SK-N-SH (cell line): ENCODE results near the gene AGGF1. TPM values are rescaled to one million over a fixed set of nuclear protein-coding genes. Genes with fewer than 3 reads are reported as not detected.

ENCODE experiments used
- CTCF ChIA-PET: fragments of 300-600, 350-600 bp; formaldehyde crosslinking; extraction: SDS; loops from one replicate; lab custom pipeline; 2021; lab: Yijun Ruan, JAX
- POLR2A ChIA-PET: fragments of 350-600 bp; sonication (Branson Sonifier 250); formaldehyde crosslinking; extraction: SDS; loops from one replicate; lab custom pipeline; 2020; ENCODE audit warnings: antibody characterized with exemption, inconsistent platforms; lab: Yijun Ruan, JAX
- DNase-seq: peaks from one replicate; pipeline ENCODE4 v3.0.0; 2012
- H2AFZ ChIP-seq: fragments of 200-600 bp; sonication (generic); 2 replicates; pipeline ENCODE4 v1.8.1; 2016; ENCODE audit warnings: antibody characterized with exemption, mild to moderate bottlenecking, low read depth
- H3F3A ChIP-seq: fragments of 200-600 bp; sonication (generic); replicated peaks from 2 replicates; pipeline ENCODE3; 2016; ENCODE audit warnings: antibody characterized with exemption, mild to moderate bottlenecking; ENCODE audit not compliant: insufficient read depth
- H3K27ac ChIP-seq, 2 experiments: fragments of 200-500 bp in 1 of 2; fragments of 200-600 bp in 1 of 2; sonication (Bioruptor generic) in 1 of 2; sonication (generic), shearing (Covaris generic) in 1 of 2; 2 replicates each; pipeline versions ENCODE4 v1.5.1 to v1.6.1; 2014 to 2016; ENCODE audit warnings: low read depth in 2 of 2, inconsistent platforms in 1 of 2, low read length in 1 of 2, mild to moderate bottlenecking in 1 of 2, mixed read lengths in 1 of 2
- H3K27me3 ChIP-seq: fragments of 200-600 bp; sonication (generic), shearing (Covaris generic); 2 replicates; pipeline ENCODE4 v1.6.1; 2016; ENCODE audit warnings: mixed run types; ENCODE audit not compliant: insufficient read depth
- H3K36me3 ChIP-seq, 2 experiments: fragments of 200-500 bp in 1 of 2; fragments of 200-600 bp in 1 of 2; sonication (Bioruptor generic) in 1 of 2; sonication (generic) in 1 of 2; replicated peaks in 1 of 2; 2 replicates each; pipeline versions ENCODE3 to v1.5.1; 2014 to 2016; ENCODE audit warnings: low read length in 1 of 2, mild to moderate bottlenecking in 1 of 2; ENCODE audit not compliant: insufficient read depth in 2 of 2, control insufficient read depth in 1 of 2
- H3K4me1 ChIP-seq, 2 experiments: fragments of 200-500 bp in 1 of 2; fragments of 200-600 bp in 1 of 2; sonication (Bioruptor generic) in 1 of 2; sonication (generic), shearing (Covaris generic) in 1 of 2; 2 replicates each; pipeline versions ENCODE4 v1.5.1 to v1.6.1; 2014 to 2016; ENCODE audit warnings: low read depth in 1 of 2, low read length in 1 of 2, mixed run types in 1 of 2; ENCODE audit not compliant: insufficient read depth in 2 of 2, control insufficient read depth in 1 of 2
- H3K4me2 ChIP-seq: fragments of 200-600 bp; sonication (generic), shearing (Covaris generic); 2 replicates; pipeline ENCODE4 v1.6.1; 2017; ENCODE audit warnings: mixed run types
- H3K4me3 ChIP-seq, 2 experiments: fragments of 200-500 bp in 1 of 2; fragments of 200-600 bp in 1 of 2; sonication (Bioruptor generic) in 1 of 2; sonication (generic), shearing (Covaris generic) in 1 of 2; 2 replicates each; pipeline versions ENCODE4 v1.5.1 to v1.8.1; 2014 to 2016; ENCODE audit warnings: low read depth in 2 of 2, inconsistent platforms in 1 of 2, low read length in 1 of 2, mild to moderate bottlenecking in 1 of 2, mixed read lengths in 1 of 2, moderate library complexity in 1 of 2
- H3K79me2 ChIP-seq: fragments of 200-600 bp; sonication (generic); 2 replicates; pipeline ENCODE4 v1.8.1; 2017; ENCODE audit warnings: mild to moderate bottlenecking; ENCODE audit not compliant: insufficient read depth
- H3K9ac ChIP-seq: fragments of 200-600 bp; sonication (generic); 2 replicates; pipeline ENCODE4 v1.6.1; 2017; ENCODE audit warnings: mixed run types
- H3K9me2 ChIP-seq: fragments of 200-600 bp; sonication (generic); 2 replicates; pipeline ENCODE4 v1.6.1; 2017; ENCODE audit warnings: mixed run types
- H3K9me3 ChIP-seq: fragments of 200-600 bp; sonication (generic); 2 replicates; pipeline ENCODE4 v1.6.1; 2017; ENCODE audit warnings: mixed run types, mild to moderate bottlenecking, moderate library complexity
- H4K20me1 ChIP-seq: fragments of 200-600 bp; sonication (generic); 2 replicates; pipeline ENCODE4 v1.6.1; 2017; ENCODE audit warnings: mild to moderate bottlenecking, mixed run types; ENCODE audit not compliant: insufficient read depth
- CHD2 ChIP-seq: fragments of 150-350 bp; IDR thresholded peaks from 2 replicates; pipeline ENCODE4 v1.6.1; 2018; ENCODE audit warnings: low read length; ENCODE audit not compliant: partially characterized antibody
- ELF1 ChIP-seq: IDR thresholded peaks from 2 replicates; pipeline ENCODE4 v1.4.0; 2012
- EP300 ChIP-seq, 2 experiments: IDR thresholded peaks; 2 replicates each; pipeline versions ENCODE4 v1.4.0 to v1.6.1; 2012; ENCODE audit warnings: borderline replicate concordance in 1 of 2, low read depth in 1 of 2, low read length in 1 of 2
- EZH2phosphoT487 ChIP-seq: fragments of 200-600 bp; sonication (generic); IDR thresholded peaks from 2 replicates; pipeline ENCODE4 v1.6.1; 2017; ENCODE audit warnings: low read depth, mixed run types, mild to moderate bottlenecking, antibody characterized with exemption, moderate library complexity, borderline replicate concordance
- FOXM1 ChIP-seq: IDR thresholded peaks from 2 replicates; pipeline ENCODE4 v1.4.0; 2012; ENCODE audit warnings: low read depth, mild to moderate bottlenecking
- GATA2 ChIP-seq: sonication (generic); formaldehyde crosslinking; IDR thresholded peaks from 2 replicates; pipeline ENCODE4 v1.5.0; 2020; ENCODE audit warnings: mild to moderate bottlenecking, missing genetic modification reagents
- MEF2A ChIP-seq: IDR thresholded peaks from 2 replicates; pipeline ENCODE4 v1.4.0; 2012; ENCODE audit warnings: low read depth, borderline replicate concordance
- MXI1 ChIP-seq: IDR thresholded peaks from 2 replicates; pipeline ENCODE4 v1.6.1; 2012; ENCODE audit warnings: mild to moderate bottlenecking, low read depth, low read length, improper control_type of control experiment
- NRF1 ChIP-seq: IDR thresholded peaks from 2 replicates; pipeline ENCODE4 v1.6.1; 2012; ENCODE audit warnings: low read depth, mild to moderate bottlenecking, low read length
- RAD21 ChIP-seq: IDR thresholded peaks from 2 replicates; pipeline ENCODE4 v1.6.1; 2012; ENCODE audit warnings: mild to moderate bottlenecking, low read length
- RFX5 ChIP-seq: IDR thresholded peaks from 2 replicates; pipeline ENCODE4 v1.6.1; 2012; ENCODE audit warnings: mild to moderate bottlenecking, improper control_type of control experiment, low read length
- SIN3A ChIP-seq: IDR thresholded peaks from 2 replicates; pipeline ENCODE4 v1.6.1; 2012; ENCODE audit warnings: low read depth, mild to moderate bottlenecking, low read length, moderate library complexity, borderline replicate concordance
- SMC3 ChIP-seq: IDR thresholded peaks from 2 replicates; pipeline ENCODE4 v1.6.1; 2012; ENCODE audit warnings: low read depth, low read length, improper control_type of control experiment
- TEAD4 ChIP-seq: IDR thresholded peaks from 2 replicates; pipeline ENCODE4 v1.4.0; 2012; ENCODE audit warnings: mild to moderate bottlenecking, borderline replicate concordance; ENCODE audit not compliant: insufficient read depth
- WGBS: methylation state at CpG from one replicate; pipeline ENCODE4 v1.1.6; 2017; ENCODE audit warnings: low lambda C conversion rate; 5-methylcytosine and 5-hydroxymethylcytosine counted together
- polyA plus RNA-seq, 3 experiments: library from polyadenylated mRNA; depleted of rRNA; stranded (reverse); fragments of >200 nt; gene quantifications; 2 replicates each; pipeline ENCODE4 v1.2.3, GENCODE V29; 2012
- TF ChIP-seq, protein P1 (sequence below): IDR thresholded peaks from 2 replicates; pipeline ENCODE4 v1.4.0; 2012; ENCODE audit warnings: low read depth, borderline replicate concordance
- TF ChIP-seq, protein P2 (sequence below): IDR thresholded peaks from 2 replicates; pipeline ENCODE4 v1.6.1; 2012; ENCODE audit warnings: mild to moderate bottlenecking, low read depth, low read length, moderate library complexity
- TF ChIP-seq, protein P3 (sequence below): fragments of 200-600 bp; sonication (generic); IDR thresholded peaks from 2 replicates; pipeline ENCODE4 v1.6.1; 2017; ENCODE audit warnings: antibody characterized with exemption, mild to moderate bottlenecking, moderate library complexity
- TF ChIP-seq, protein P4 (sequence below): IDR thresholded peaks from 2 replicates; pipeline ENCODE4; 2012

Gene AGGF1
- polyA plus RNA-seq, 1 of the 3 experiments (the other 2 are of a cell fraction), result 9.8 TPM

DNA sequence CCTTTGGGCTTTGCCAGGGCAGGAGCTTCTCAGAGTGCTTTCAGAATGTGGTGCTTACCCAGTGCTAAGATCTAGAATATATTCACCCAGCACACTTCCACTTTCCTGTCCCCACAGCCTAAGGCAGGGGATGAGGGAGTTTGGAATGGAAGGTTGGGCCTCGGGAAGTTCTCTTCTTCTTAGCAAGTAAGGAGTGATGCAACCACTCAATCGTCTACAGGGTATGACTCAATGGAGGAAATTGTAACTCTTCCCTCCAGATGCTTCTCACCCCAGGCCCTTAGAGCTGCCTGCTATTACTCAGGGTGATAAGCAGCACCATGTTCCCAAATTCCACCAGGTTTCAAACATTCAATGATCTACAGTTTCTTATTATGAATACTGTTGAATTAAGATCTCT is 30.8 kb upstream of the AGGF1 start:
- no peak overlapping the region for H3K27ac ChIP-seq
- H3K36me3 ChIP-seq, result no peaks in the 10 kb centered on the region
- H3K4me2 ChIP-seq, result no peak overlapping the region
- H3K4me1 ChIP-seq, result no peaks in the 10 kb centered on the region
- H3K27me3 ChIP-seq, result no peaks in the 10 kb centered on the region; the same call in 1 of the 2 replicates
- ChIA-PET POLR2A (no interaction called here), CTCF (no interaction called here)
- no peak for DNase-seq
- no peaks in the 10 kb centered on the region for H3F3A ChIP-seq
- no peak overlapping the region for H2AFZ ChIP-seq
- no peaks in the 10 kb centered on the region for H3K9me3 ChIP-seq
- WGBS, result 12% methylated on average over 2 of the region's 2 CpGs
- H4K20me1 ChIP-seq, result no peaks in the 10 kb centered on the region
- no peak for TF ChIP-seq NRF1
- TF ChIP-seq MEF2A, result no peak
- TF ChIP-seq FOXM1, result no peak
- TF ChIP-seq RAD21, result no peak
- TF ChIP-seq, protein P1, sequence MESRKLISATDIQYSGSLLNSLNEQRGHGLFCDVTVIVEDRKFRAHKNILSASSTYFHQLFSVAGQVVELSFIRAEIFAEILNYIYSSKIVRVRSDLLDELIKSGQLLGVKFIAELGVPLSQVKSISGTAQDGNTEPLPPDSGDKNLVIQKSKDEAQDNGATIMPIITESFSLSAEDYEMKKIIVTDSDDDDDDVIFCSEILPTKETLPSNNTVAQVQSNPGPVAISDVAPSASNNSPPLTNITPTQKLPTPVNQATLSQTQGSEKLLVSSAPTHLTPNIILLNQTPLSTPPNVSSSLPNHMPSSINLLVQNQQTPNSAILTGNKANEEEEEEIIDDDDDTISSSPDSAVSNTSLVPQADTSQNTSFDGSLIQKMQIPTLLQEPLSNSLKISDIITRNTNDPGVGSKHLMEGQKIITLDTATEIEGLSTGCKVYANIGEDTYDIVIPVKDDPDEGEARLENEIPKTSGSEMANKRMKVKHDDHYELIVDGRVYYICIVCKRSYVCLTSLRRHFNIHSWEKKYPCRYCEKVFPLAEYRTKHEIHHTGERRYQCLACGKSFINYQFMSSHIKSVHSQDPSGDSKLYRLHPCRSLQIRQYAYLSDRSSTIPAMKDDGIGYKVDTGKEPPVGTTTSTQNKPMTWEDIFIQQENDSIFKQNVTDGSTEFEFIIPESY, result no peak
- TF ChIP-seq SIN3A, result no peak
- no peak for TF ChIP-seq MXI1
- TF ChIP-seq EZH2phosphoT487, result no peak
- no peak for TF ChIP-seq ELF1
- TF ChIP-seq, protein P2, sequence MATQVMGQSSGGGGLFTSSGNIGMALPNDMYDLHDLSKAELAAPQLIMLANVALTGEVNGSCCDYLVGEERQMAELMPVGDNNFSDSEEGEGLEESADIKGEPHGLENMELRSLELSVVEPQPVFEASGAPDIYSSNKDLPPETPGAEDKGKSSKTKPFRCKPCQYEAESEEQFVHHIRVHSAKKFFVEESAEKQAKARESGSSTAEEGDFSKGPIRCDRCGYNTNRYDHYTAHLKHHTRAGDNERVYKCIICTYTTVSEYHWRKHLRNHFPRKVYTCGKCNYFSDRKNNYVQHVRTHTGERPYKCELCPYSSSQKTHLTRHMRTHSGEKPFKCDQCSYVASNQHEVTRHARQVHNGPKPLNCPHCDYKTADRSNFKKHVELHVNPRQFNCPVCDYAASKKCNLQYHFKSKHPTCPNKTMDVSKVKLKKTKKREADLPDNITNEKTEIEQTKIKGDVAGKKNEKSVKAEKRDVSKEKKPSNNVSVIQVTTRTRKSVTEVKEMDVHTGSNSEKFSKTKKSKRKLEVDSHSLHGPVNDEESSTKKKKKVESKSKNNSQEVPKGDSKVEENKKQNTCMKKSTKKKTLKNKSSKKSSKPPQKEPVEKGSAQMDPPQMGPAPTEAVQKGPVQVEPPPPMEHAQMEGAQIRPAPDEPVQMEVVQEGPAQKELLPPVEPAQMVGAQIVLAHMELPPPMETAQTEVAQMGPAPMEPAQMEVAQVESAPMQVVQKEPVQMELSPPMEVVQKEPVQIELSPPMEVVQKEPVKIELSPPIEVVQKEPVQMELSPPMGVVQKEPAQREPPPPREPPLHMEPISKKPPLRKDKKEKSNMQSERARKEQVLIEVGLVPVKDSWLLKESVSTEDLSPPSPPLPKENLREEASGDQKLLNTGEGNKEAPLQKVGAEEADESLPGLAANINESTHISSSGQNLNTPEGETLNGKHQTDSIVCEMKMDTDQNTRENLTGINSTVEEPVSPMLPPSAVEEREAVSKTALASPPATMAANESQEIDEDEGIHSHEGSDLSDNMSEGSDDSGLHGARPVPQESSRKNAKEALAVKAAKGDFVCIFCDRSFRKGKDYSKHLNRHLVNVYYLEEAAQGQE, result no peak
- no peak for TF ChIP-seq RFX5
- no peak for TF ChIP-seq CHD2
- TF ChIP-seq, protein P3, sequence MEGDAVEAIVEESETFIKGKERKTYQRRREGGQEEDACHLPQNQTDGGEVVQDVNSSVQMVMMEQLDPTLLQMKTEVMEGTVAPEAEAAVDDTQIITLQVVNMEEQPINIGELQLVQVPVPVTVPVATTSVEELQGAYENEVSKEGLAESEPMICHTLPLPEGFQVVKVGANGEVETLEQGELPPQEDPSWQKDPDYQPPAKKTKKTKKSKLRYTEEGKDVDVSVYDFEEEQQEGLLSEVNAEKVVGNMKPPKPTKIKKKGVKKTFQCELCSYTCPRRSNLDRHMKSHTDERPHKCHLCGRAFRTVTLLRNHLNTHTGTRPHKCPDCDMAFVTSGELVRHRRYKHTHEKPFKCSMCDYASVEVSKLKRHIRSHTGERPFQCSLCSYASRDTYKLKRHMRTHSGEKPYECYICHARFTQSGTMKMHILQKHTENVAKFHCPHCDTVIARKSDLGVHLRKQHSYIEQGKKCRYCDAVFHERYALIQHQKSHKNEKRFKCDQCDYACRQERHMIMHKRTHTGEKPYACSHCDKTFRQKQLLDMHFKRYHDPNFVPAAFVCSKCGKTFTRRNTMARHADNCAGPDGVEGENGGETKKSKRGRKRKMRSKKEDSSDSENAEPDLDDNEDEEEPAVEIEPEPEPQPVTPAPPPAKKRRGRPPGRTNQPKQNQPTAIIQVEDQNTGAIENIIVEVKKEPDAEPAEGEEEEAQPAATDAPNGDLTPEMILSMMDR, result no peak
- TF ChIP-seq, protein P4, sequence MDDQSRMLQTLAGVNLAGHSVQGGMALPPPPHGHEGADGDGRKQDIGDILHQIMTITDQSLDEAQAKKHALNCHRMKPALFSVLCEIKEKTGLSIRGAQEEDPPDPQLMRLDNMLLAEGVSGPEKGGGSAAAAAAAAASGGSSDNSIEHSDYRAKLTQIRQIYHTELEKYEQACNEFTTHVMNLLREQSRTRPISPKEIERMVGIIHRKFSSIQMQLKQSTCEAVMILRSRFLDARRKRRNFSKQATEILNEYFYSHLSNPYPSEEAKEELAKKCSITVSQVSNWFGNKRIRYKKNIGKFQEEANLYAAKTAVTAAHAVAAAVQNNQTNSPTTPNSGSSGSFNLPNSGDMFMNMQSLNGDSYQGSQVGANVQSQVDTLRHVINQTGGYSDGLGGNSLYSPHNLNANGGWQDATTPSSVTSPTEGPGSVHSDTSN, result no peak
- TF ChIP-seq GATA2 (CRISPR knock-in tag), result no peak
- no peak for TF ChIP-seq EP300 (IDR thresholded peaks at IDR 0.05; ENCODE audit: borderline replicate concordance in 1 of 2, low read depth in 1 of 2, low read length in 1 of 2)
- TF ChIP-seq SMC3, result no peak
- TF ChIP-seq TEAD4, result no peak
- H3K9ac ChIP-seq, result no peak overlapping the region
- no peak overlapping the region for H3K4me3 ChIP-seq
- H3K9me2 ChIP-seq, result no peaks in the 10 kb centered on the region
- H3K79me2 ChIP-seq, result no peaks in the 10 kb centered on the region
